ENCODE data around the gene ZNF384.

ZNF384 gene

DNA sequence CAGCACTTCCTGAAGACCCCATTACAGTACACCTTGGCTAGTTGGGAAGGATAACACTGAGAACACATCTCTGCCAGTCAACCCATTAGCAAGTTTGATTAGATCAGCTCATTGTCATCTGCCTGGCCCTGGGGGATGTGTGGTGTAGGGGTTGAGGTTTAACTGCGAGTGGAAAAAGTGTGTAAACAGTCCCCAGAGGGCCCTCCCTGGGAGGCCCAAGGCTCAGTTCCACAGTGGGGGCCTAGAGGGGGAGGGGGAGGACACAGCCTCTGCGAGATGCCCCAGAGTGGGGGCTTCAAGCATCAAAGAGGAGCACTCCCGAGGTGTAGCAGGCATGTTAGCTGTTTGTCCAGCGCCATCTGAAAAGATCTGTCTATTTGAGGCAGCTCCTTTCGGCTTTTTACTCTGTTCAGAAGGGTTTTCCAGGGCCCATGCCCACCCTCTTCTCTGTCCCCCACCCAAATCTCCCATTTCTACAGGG is 53.8 kb downstream of the ZNF384 start:
- peak overlapping the region; percentile 93 for H3K4me3 Mint-ChIP-seq
- H3K36me3 Mint-ChIP-seq, result peaks cover 2% of the 10 kb centered on the region
- H3K27me3 Mint-ChIP-seq, result no peaks in the 10 kb centered on the region
- peak in 1 of 2 donors; percentile 44 for DNase-seq (ENCODE audit: low spot score in 2 of 2)
- H3K27ac Mint-ChIP-seq, result peak overlapping the region; percentile 91
- ATAC-seq (ENCODE audit: low read depth), result peak; percentile 56
- H3K4me1 Mint-ChIP-seq, result peaks cover 63% of the 10 kb centered on the region
- no peaks in the 10 kb centered on the region for H3K9me3 Mint-ChIP-seq

DNA sequence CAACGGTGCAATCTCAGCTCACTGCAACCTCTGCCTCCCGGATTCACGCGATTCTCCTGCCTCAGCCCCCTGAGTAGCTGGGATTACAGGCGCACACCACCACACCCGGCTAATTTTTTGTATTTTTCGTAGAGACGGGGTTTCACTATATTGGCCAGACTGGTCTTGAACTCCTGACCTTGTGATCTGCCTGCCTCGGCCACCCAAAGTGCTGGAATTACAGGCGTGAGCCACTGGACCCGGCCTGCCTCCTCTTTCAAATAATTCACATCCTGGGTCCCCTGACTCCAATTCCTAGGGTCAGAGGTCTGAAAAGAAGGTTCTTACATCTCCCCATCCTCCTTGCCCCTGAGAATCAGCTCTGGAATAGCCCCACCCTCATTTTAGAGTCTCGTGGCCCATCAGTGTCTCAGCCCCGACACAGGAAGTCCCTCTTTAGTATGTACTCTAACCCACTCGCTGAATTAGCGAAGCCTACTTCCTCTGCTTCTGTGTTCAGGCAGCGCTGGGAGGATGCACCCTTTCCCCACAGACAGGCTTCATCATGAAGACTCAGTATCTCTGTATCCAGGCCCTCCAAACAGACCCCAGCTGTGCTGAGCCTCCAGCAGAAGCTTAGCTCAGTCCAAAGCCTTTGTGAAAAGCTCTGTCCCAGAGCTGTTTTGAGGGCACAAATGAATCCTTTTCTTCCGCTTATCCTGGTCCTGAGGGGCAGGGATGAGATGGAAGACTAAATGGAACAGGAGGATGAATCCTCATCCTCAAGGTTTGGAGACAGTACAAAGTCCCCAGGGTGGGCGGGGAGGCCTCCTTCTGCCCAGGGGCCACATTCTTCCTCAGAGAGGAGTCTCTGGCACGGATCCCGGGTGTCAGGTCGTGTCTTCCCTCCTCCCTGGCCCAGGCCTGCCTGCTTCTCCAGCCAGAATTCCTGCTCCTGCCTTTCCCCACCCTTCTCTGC is 56.9 kb downstream of the ZNF384 start:
- Mint-ChIP-seq H3K36me3 (peaks cover 4% of the 10 kb centered on the region), H3K4me3 (peak overlapping the region; percentile 92), H3K27ac (peak overlapping the region; percentile 91), H3K27me3 (no peaks in the 10 kb centered on the region), H3K4me1 (peaks cover 53% of the 10 kb centered on the region), H3K9me3 (no peaks in the 10 kb centered on the region)
- ATAC-seq (ENCODE audit: low read depth) (peak; percentile 70), DNase-seq (ENCODE audit: low spot score in 2 of 2) (peak in 1 of 2 donors; percentile 57)

GRCh38 chr12:6631549-6631961 is 57.6 kb downstream of the ZNF384 start:
- DNase-seq (ENCODE audit: low spot score in 2 of 2) (no peak), ATAC-seq (ENCODE audit: low read depth) (no peak)
- peaks cover 6% of the 10 kb centered on the region for H3K36me3 Mint-ChIP-seq
- H3K4me1 Mint-ChIP-seq, result peaks cover 53% of the 10 kb centered on the region
- H3K27ac Mint-ChIP-seq, result peak overlapping the region; percentile 91
- no peaks in the 10 kb centered on the region for H3K27me3 Mint-ChIP-seq
- H3K9me3 Mint-ChIP-seq, result no peaks in the 10 kb centered on the region
- peak overlapping the region; percentile 92 for H3K4me3 Mint-ChIP-seq

DNA sequence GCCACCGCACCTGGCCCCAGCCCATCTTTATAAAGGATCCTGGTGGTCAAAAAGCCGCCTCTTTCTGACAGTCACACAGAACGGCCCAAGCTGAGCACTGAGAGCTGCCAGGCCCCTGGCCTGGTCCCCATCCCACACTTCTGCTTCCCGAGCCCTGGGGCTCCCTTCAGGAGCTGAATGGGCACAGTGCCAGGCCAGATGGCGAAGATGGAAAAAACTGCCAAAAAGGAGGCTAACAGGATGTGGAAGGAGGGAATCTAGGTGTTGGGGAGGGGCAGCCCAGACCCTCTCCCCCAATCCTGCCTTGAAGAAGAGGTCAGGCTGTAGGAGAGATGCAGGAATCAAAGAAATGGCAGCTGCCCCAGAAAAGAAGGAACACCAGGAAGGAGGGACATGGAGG is 58.4 kb downstream of the ZNF384 start:
- peak overlapping the region; percentile 92 for H3K4me3 Mint-ChIP-seq
- H3K27me3 Mint-ChIP-seq, result no peaks in the 10 kb centered on the region
- no peak for DNase-seq (ENCODE audit: low spot score in 2 of 2)
- no peak for ATAC-seq (ENCODE audit: low read depth)
- H3K4me1 Mint-ChIP-seq, result peaks cover 47% of the 10 kb centered on the region
- peaks cover 8% of the 10 kb centered on the region for H3K36me3 Mint-ChIP-seq
- no peaks in the 10 kb centered on the region for H3K9me3 Mint-ChIP-seq
- peak overlapping the region; percentile 91 for H3K27ac Mint-ChIP-seq

DNA sequence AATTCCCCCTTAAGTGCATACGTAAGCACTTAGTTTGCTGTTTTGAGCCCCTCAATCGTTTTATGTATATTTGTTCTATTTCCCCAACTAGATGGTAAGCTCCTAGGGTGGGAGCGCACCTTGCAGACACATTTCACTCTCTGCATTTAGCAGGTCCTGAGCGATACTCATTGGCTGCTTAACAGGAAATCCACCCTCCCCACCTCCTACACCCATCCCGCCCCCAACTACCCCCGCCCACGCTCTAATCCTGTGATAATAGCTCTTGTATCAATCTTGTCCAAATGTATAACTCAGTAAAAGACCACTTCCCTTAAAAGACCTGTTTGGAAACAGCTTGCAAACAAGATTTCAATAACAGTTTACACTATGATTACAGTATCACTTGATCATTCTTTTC is 61.6 kb downstream of the ZNF384 start:
- H3K27ac Mint-ChIP-seq, result peak overlapping the region; percentile 90
- no peaks in the 10 kb centered on the region for H3K9me3 Mint-ChIP-seq
- peak overlapping the region; percentile 82 for H3K4me3 Mint-ChIP-seq
- H3K4me1 Mint-ChIP-seq, result peaks cover 40% of the 10 kb centered on the region
- ATAC-seq (ENCODE audit: low read depth) (peak; percentile 48), DNase-seq (ENCODE audit: low spot score in 2 of 2) (no peak)
- H3K36me3 Mint-ChIP-seq, result peaks cover 5% of the 10 kb centered on the region
- H3K27me3 Mint-ChIP-seq, result no peaks in the 10 kb centered on the region

DNA sequence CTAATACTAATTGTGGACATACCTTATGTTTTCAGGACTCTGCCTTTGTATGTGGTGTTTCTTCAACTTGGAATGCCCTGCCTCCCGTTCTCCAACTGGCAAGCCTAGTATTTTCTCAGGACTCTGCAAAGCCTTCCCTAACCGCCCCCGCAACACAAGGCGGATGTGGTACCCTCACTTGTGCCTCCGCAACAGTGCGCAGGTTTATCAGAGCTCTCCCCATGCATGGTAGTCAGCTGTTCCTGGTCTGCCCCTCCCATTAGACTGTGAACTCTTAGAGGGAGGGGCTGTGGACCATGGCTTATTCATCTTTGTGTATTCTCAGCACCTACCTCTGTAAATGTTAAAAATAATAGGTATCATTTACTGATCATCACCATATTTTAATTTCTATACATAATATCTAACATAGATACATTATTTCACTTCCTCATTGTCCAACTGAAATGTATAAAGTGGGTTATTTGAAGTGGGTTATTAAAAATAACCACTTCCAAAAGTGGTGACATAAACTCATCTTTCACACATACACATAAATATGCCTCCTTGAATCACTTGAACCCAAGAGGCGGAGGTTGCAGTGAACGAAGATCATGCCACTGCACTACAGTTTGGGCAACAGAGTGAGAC is 62.4 kb downstream of the ZNF384 start:
- H3K4me1 Mint-ChIP-seq, result peaks cover 34% of the 10 kb centered on the region
- H3K36me3 Mint-ChIP-seq, result peaks cover 5% of the 10 kb centered on the region
- H3K9me3 Mint-ChIP-seq, result no peaks in the 10 kb centered on the region
- DNase-seq (ENCODE audit: low spot score in 2 of 2) (no peak), ATAC-seq (ENCODE audit: low read depth) (peak; percentile 64)
- H3K27ac Mint-ChIP-seq, result peak overlapping the region; percentile 90
- H3K4me3 Mint-ChIP-seq, result peak overlapping the region; percentile 82
- no peaks in the 10 kb centered on the region for H3K27me3 Mint-ChIP-seq

DNA sequence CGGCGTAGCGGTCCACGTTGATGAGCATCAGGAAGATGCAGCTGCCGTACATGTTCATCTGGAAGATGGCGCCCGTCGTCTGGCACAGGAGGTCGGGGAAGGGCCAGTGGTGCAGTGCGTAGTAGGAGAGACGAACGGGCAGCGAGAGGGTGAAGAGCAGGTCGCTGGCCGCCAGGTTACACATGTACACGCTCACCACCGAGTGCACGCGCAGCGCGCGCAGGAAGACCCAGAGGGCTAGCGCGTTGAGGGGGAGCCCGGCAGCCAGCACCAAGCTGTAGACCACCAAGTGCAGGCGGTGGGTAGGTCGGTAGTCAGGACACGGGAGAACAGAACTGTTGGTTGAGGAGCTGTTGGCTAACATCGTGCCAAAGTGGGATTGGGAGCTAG is 68.3 kb downstream of the ZNF384 start:
- no peak for ATAC-seq (ENCODE audit: low read depth)
- Mint-ChIP-seq H3K4me3 (no peak overlapping the region), H3K27ac (peak overlapping the region; percentile 29), H3K4me1 (peaks cover 30% of the 10 kb centered on the region), H3K9me3 (no peaks in the 10 kb centered on the region), H3K36me3 (peaks cover 17% of the 10 kb centered on the region), H3K27me3 (no peaks in the 10 kb centered on the region)
- no peak for DNase-seq (ENCODE audit: low spot score in 2 of 2)

DNA sequence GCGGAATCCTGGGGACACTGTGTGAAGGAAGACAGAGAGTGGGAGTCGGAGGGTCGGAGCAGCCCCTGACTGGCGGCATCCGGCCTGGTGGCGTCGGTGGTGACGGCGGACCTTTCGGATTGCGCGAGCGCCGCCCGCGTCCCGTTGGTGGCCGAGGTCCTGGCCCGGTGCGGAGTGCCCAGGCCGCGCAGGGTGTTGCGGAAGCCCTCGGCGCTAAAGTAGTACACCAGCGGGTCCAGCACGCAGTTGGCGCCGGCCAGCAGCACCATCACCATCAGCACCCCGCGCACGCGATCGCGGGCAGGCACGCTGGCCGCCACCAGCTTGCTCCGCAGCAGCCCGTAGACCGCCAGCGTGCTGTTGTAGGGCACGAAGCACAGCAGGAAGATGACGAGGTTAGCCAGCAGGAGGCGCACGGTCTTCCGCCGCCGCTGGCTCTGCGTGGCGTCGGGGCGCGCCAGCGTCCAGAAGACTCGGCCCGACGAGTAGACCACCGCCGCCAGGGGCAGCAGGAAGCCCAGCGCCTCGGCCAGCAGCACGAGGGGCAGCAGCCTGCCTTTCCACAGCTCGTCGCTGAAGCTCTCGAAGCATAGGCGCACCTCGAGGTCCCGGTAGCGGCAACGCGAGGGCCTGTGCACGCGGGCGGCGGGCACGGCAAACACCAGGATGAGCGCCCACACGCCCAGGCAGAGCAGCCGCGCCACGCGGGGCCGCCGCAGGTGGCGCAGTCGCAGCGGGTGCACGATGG is 68.9 kb downstream of the ZNF384 start:
- peaks cover 30% of the 10 kb centered on the region for H3K4me1 Mint-ChIP-seq
- peaks cover 17% of the 10 kb centered on the region for H3K36me3 Mint-ChIP-seq
- H3K27ac Mint-ChIP-seq, result peak overlapping the region; percentile 29
- DNase-seq (ENCODE audit: low spot score in 2 of 2), result no peak
- H3K4me3 Mint-ChIP-seq, result no peak overlapping the region
- ATAC-seq (ENCODE audit: low read depth), result peak; percentile 52
- H3K27me3 Mint-ChIP-seq, result no peaks in the 10 kb centered on the region
- H3K9me3 Mint-ChIP-seq, result no peaks in the 10 kb centered on the region

GRCh38 chr12:6618483-6619225 is 70.5 kb downstream of the ZNF384 start:
- no peaks in the 10 kb centered on the region for H3K27me3 Mint-ChIP-seq
- no peaks in the 10 kb centered on the region for H3K9me3 Mint-ChIP-seq
- ATAC-seq (ENCODE audit: low read depth) (no peak), DNase-seq (ENCODE audit: low spot score in 2 of 2) (no peak)
- no peak overlapping the region for H3K4me3 Mint-ChIP-seq
- peak overlapping the region; percentile 42 for H3K27ac Mint-ChIP-seq
- H3K36me3 Mint-ChIP-seq, result peaks cover 17% of the 10 kb centered on the region
- H3K4me1 Mint-ChIP-seq, result peaks cover 33% of the 10 kb centered on the region

Measured in memory B cell (primary cell).